K562 (cell line): ENCODE data around the gene PPP4R3A.

Experiments
- EHMT2 ChIP-seq: fragments of 450-650 bp; IDR thresholded peaks from 2 replicates; pipeline ENCODE4 v1.6.1; 2018; ENCODE audit warnings: antibody characterized with exemption
- ELK1 ChIP-seq: sonication (generic); formaldehyde crosslinking; IDR thresholded peaks from 2 replicates; pipeline ENCODE4 v1.8.1; 2022; ENCODE audit warnings: missing genetic modification reagents
- GABPA ChIP-seq: fragments of 200-800 bp; sonication (Bioruptor generic); conservative IDR thresholded peaks from 2 replicates; pipeline ENCODE4 v1.6.1; 2016; ENCODE audit warnings: low read depth, missing genetic modification characterization, missing compliant biosample characterization
- GATA2 ChIP-seq: sonication (generic); formaldehyde crosslinking; IDR thresholded peaks from 2 replicates; pipeline ENCODE4 v1.4.0; 2020; ENCODE audit warnings: mild to moderate bottlenecking, missing genetic modification reagents
- MAFK ChIP-seq: IDR thresholded peaks from 2 replicates; pipeline ENCODE4 v1.6.1; 2011; ENCODE audit warnings: low read length, improper control_type of control experiment
- NR2F6 ChIP-seq: fragments of 450-650 bp; formaldehyde crosslinking; IDR thresholded peaks from 2 replicates; pipeline ENCODE4 v1.4.0; 2020; ENCODE audit warnings: mild to moderate bottlenecking
- TEAD1 ChIP-seq, 2 experiments: fragments of 450-650 bp in 1 of 2; sonication (generic) in 1 of 2; formaldehyde crosslinking; IDR thresholded peaks; 2 replicates each; pipeline versions ENCODE4 v1.4.0 to v1.8.0; 2020 to 2022; ENCODE audit warnings: mild to moderate bottlenecking in 2 of 2, missing genetic modification reagents in 1 of 2
- ZNF232 ChIP-seq: sonication (generic); formaldehyde crosslinking; IDR thresholded peaks from 2 replicates; pipeline ENCODE4 v1.8.0; 2022; ENCODE audit warnings: mild to moderate bottlenecking, missing genetic modification reagents
- TF ChIP-seq, protein P1 (sequence below), 2 experiments: fragments of 450-650 bp in 1 of 2; sonication (generic) in 1 of 2; formaldehyde crosslinking in 1 of 2; IDR thresholded peaks in 1 of 2; conservative IDR thresholded peaks in 1 of 2; 2 replicates each; pipeline versions ENCODE4 v1.6.1 to v1.8.1; 2016 to 2023; ENCODE audit warnings: mild to moderate bottlenecking in 2 of 2, moderate library complexity in 2 of 2, inconsistent platforms in 1 of 2, missing genetic modification reagents in 1 of 2
- TF ChIP-seq, protein P2 (sequence below): IDR thresholded peaks from 2 replicates; pipeline ENCODE4 v1.6.1; 2011; ENCODE audit not compliant: insufficient read length; ENCODE audit errors: extremely low read depth
- TF ChIP-seq, protein P3 (sequence below), 3 experiments: IDR thresholded peaks in 2 of 3; conservative IDR thresholded peaks in 1 of 3; 2 replicates each; pipeline ENCODE4 v1.5.1; 2011 to 2012; ENCODE audit warnings: low read length in 3 of 3, mild to moderate bottlenecking in 3 of 3, control low read depth in 2 of 3, improper control_type of control experiment in 1 of 3, inconsistent platforms in 1 of 3, low read depth in 1 of 3, mixed read lengths in 1 of 3, moderate library complexity in 1 of 3; ENCODE audit not compliant: insufficient read depth in 2 of 3

- no peak for TF ChIP-seq GABPA
- TF ChIP-seq, protein P1, sequence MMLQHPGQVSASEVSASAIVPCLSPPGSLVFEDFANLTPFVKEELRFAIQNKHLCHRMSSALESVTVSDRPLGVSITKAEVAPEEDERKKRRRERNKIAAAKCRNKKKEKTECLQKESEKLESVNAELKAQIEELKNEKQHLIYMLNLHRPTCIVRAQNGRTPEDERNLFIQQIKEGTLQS (IDR thresholded peaks at IDR 0.05): no peak
- TF ChIP-seq, protein P1 (CRISPR knock-in tag; conservative IDR thresholded peaks at IDR 0.05): no peak
- no peak for TF ChIP-seq TEAD1 (CRISPR knock-in tag; IDR thresholded peaks at IDR 0.05)
- TF ChIP-seq NR2F6 (CRISPR knock-in tag): no peak
- no peak for TF ChIP-seq GATA2 (CRISPR knock-in tag)
- TF ChIP-seq MAFK: no peak
- no peak for TF ChIP-seq ELK1 (CRISPR knock-in tag)
- no peak for TF ChIP-seq ZNF232 (CRISPR knock-in tag)
- TF ChIP-seq, protein P2, sequence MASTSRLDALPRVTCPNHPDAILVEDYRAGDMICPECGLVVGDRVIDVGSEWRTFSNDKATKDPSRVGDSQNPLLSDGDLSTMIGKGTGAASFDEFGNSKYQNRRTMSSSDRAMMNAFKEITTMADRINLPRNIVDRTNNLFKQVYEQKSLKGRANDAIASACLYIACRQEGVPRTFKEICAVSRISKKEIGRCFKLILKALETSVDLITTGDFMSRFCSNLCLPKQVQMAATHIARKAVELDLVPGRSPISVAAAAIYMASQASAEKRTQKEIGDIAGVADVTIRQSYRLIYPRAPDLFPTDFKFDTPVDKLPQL: no peak
- TF ChIP-seq, protein P3, sequence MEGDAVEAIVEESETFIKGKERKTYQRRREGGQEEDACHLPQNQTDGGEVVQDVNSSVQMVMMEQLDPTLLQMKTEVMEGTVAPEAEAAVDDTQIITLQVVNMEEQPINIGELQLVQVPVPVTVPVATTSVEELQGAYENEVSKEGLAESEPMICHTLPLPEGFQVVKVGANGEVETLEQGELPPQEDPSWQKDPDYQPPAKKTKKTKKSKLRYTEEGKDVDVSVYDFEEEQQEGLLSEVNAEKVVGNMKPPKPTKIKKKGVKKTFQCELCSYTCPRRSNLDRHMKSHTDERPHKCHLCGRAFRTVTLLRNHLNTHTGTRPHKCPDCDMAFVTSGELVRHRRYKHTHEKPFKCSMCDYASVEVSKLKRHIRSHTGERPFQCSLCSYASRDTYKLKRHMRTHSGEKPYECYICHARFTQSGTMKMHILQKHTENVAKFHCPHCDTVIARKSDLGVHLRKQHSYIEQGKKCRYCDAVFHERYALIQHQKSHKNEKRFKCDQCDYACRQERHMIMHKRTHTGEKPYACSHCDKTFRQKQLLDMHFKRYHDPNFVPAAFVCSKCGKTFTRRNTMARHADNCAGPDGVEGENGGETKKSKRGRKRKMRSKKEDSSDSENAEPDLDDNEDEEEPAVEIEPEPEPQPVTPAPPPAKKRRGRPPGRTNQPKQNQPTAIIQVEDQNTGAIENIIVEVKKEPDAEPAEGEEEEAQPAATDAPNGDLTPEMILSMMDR (IDR thresholded peaks at IDR 0.05 in 2 of 3, conservative IDR thresholded peaks at IDR 0.05 in 1 of 3; ENCODE audit: insufficient read depth in 2 of 3, low read depth in 1 of 3, low read length in 3 of 3): no peak
- TF ChIP-seq EHMT2: no peak
These were observed 100.0 kb downstream of the PPP4R3A start for GRCh38 chr14:91409928-91410718.
